Left lung (tissue), 10 donors: ENCODE data around the gene LIPH. TPM values are rescaled to one million over a fixed set of nuclear protein-coding genes. Genes with fewer than 3 reads are reported as not detected.
"Not testable (repeated sequence)": the region's sequence is repeated elsewhere in the genome, so short reads cannot be mapped to it uniquely, and the experiment has no call there.

Experiments used
- ATAC-seq: fragments of 200-7000 bp; cut with Tn5 transposase; one replicate; pipeline ENCODE4 v1.9.1; 2020; ENCODE audit warnings: moderate library complexity
- DNase-seq, 4 donors: peaks; one replicate each; pipeline ENCODE4 v3.0.0-alpha.2; 2013 to 2020
- H3K27ac ChIP-seq, 2 donors: fragments of 200-600 bp; sonication (generic) in 1 of 2; one replicate each; pipeline versions ENCODE4 v1.5.0 to v1.8.0; 2020 to 2021
- H3K27me3 ChIP-seq, 2 donors: fragments of 200-600 bp; sonication (generic) in 1 of 2; one replicate each; pipeline versions ENCODE4 v1.5.0 to v1.8.0; 2020 to 2021
- H3K36me3 ChIP-seq, 2 donors: fragments of 200-600 bp; sonication (generic) in 1 of 2; one replicate each; pipeline versions ENCODE4 v1.5.0 to v1.8.0; 2020 to 2021
- H3K4me1 ChIP-seq, 2 donors: fragments of 200-600 bp; one replicate each; pipeline ENCODE4 v1.8.0; 2021
- H3K4me3 ChIP-seq, 2 donors: fragments of 200-600 bp; sonication (generic) in 1 of 2; one replicate each; pipeline versions ENCODE4 v1.5.0 to v1.8.0; 2020 to 2021; ENCODE audit warnings: mild to moderate bottlenecking in 1 of 2
- H3K9me3 ChIP-seq, 2 donors: fragments of 200-600 bp; sonication (generic) in 1 of 2; one replicate each; pipeline versions ENCODE4 v1.5.0 to v1.8.0; 2020 to 2021
- CTCF ChIP-seq, 2 donors: fragments of 200-600 bp; sonication (generic) in 1 of 2; IDR thresholded peaks; one replicate each; pipeline versions ENCODE4 v1.5.0 to v1.8.0; 2021; ENCODE audit warnings: antibody characterized with exemption in 2 of 2
- intact Hi-C, 2 donors: fragments of 100-400 bp; cut with DNase I; formaldehyde crosslinking; loops; one replicate each; pipeline versions ENCODE4 v1.11.2 to v1.14.2; 2022
- polyA plus RNA-seq, 6 donors: library from polyadenylated mRNA; unstranded; fragments of 120-200 nt; gene quantifications; one replicate each; pipeline ENCODE4 v1.2.1, GENCODE V29; 2013; ENCODE audit not compliant: insufficient read length in 6 of 6
- total RNA-seq, 2 donors: library from RNA; stranded (reverse); fragmentation: NEBNext Ultra II Directional; extraction: Animal tissue kit (Norgen Biotek cat#: 25700); gene quantifications; one replicate each; pipeline ENCODE4 v1.2.1, GENCODE V29; 2021
- donor health status: DM: no; HTN: yes; CAD: no.
- donor health status: DM: no; HTN: no; CAD: no.

LIPH gene
- total and polyA plus RNA-seq, 8 donors = 2.2 to 76.0 (median 3.4) TPM

GRCh38 chr3:185582236-185582635 lies 29.8 kb upstream of the LIPH start:
- ATAC-seq (no peak), DNase-seq (no peak)
- no peak overlapping the region for H3K4me3 ChIP-seq
- no peaks in the 10 kb centered on the region for H3K27me3 ChIP-seq
- TF ChIP-seq CTCF (IDR thresholded peaks at IDR 0.05) = no peak
- intact Hi-C loops = no loop called here
- no peak overlapping the region for H3K27ac ChIP-seq
- H3K36me3 ChIP-seq = no peaks in the 10 kb centered on the region
- no peaks in the 10 kb centered on the region for H3K9me3 ChIP-seq
- H3K4me1 ChIP-seq = peaks cover 7 to 12% of the 10 kb centered on the region in 2 donors

- peaks cover 0 to 19% of the 10 kb centered on the region in 2 donors for H3K9me3 ChIP-seq
- H3K4me3 ChIP-seq, H3K4me1 ChIP-seq, intact Hi-C loops, H3K27me3 ChIP-seq, H3K36me3 ChIP-seq, H3K27ac ChIP-seq: not testable (repeated sequence)
- TF ChIP-seq CTCF (IDR thresholded peaks at IDR 0.05) = peak; percentile 44 to 61
- ATAC-seq = peak; percentile 92
- peak in 1 of 4 donors; percentile 54 for DNase-seq
These were observed 22.9 kb upstream of the LIPH start for GRCh38 chr3:185575108-185575869.

DNA sequence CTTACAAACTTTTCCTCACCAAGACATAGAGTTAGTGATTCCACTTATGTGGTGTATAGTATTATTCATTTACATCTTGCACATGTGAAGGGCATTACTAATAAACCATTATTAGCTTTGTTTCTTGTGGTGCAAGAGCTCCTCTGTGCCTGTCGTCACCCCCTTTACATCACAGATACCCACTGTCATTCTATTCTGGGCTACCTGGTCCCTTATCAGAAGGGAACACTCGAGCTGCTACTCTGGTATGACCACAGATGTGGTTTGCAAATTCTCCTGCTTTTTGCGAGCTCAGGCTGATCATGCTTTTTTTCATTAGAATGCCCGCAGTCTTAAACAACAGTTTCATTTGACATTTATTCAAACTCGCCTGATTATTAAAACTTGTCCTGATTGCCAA lies 19.8 kb upstream of the LIPH start:
- no peaks in the 10 kb centered on the region for H3K27me3 ChIP-seq
- H3K9me3 ChIP-seq = peaks cover 0 to 22% of the 10 kb centered on the region in 2 donors
- H3K4me3 ChIP-seq = no peak overlapping the region
- intact Hi-C loops = no loop called here
- H3K4me1 ChIP-seq = no peaks in the 10 kb centered on the region
- H3K36me3 ChIP-seq = no peaks in the 10 kb centered on the region
- ATAC-seq = no peak
- no peak for DNase-seq
- no peak overlapping the region for H3K27ac ChIP-seq
- no peak for TF ChIP-seq CTCF (IDR thresholded peaks at IDR 0.05)

DNA sequence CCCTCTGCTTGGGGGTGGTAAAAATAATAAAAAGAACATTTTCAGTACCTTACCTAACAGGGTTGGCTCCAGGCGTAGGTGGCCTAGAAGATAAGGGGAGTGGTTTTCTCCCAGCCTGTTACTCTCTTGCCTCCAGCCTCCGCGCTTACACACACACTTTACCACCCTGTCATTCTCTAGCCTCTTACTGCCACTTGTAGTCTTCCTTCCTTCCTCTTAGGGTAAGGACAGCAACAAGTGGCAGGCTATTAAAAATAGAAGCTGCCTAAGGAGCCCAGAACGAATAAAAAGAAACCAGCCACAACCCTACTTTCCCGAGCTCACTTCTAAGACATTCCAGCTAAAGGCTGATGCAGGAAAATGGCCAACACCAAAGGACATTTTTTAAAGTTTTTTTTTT lies 9.6 kb upstream of the LIPH start:
- H3K4me1 ChIP-seq = peaks cover 0 to 17% of the 10 kb centered on the region in 2 donors
- no peaks in the 10 kb centered on the region for H3K9me3 ChIP-seq
- peak; percentile 75 for ATAC-seq
- DNase-seq = peak in 2 of 4 donors; percentile 57 to 61
- no peak overlapping the region for H3K4me3 ChIP-seq
- H3K27me3 ChIP-seq = peaks cover 0 to 14% of the 10 kb centered on the region in 2 donors
- no peak for TF ChIP-seq CTCF (IDR thresholded peaks at IDR 0.05)
- no peaks in the 10 kb centered on the region for H3K36me3 ChIP-seq
- intact Hi-C loops = no loop called here
- H3K27ac ChIP-seq = peak overlapping the region; percentile 72 to 87

DNA sequence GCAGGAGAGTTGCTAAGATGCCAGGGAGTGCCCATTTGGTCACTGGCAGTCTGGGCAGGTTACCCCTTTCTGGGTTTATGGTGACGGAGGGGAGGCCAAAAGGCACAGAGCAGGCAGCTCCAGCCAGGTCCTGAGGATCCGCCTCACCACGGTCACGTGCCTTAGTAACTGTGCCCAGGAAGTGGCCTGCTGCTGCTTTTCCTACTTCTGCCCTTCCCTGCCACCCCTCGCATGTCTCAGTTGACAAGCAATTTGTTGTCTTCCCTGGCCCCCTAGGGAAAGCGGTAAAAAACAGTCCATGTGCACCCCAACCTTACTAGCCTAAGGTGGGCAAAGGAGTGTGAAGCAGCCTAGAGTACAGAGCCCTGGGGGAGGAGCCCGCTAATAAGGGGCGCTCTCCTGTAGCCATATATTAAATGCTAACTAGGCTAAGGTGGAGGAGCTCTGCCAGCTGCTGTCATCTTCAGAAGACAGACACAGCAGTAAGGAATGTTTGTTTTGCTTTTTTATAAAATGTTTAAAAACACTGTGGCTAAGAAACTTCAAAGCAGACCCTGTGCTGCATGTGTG lies 9.1 kb upstream of the LIPH start:
- Histone ChIP-seq H3K27me3 (peaks cover 0 to 14% of the 10 kb centered on the region in 2 donors), H3K4me3 (no peak overlapping the region), H3K9me3 (no peaks in the 10 kb centered on the region), H3K27ac (peak overlapping the region; percentile 72 to 87), H3K36me3 (no peaks in the 10 kb centered on the region), H3K4me1 (peaks cover 0 to 17% of the 10 kb centered on the region in 2 donors)
- TF ChIP-seq CTCF (IDR thresholded peaks at IDR 0.05) = no peak
- peak in 2 of 4 donors; percentile 81 to 87 for DNase-seq
- peak; percentile 68 for ATAC-seq
- intact Hi-C loops = no loop called here
